ENCODE measurements around the gene GRM2.

GRM2 gene

DNA sequence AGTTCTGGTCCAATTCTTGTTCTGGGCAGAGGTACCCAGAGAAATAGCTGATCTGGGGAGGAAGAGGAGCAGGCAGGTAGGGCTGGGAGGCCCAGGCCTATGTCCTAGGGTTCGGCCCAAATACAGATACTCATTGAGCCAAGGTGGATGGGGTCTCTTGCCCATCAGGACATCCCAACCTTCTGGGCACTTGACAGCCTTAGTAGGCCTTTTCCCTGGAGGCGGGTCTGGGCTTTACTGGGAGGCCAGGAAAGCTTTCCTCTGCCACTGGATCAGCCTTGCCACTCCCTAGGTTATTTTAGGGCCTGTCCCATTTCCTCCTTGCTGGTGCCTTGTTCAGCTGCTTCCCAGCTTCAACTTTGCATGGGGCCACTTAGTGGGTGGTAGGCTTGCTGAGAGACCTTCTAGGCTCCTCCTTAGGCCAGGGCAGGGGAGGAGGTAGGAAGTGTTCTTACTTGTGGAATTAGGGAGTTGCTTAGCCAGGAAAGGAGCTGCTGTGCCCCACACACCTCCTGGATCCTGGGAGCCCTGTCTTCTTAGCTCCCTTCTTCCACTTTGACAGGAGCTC is 26.1 kb upstream of the GRM2 start:
- DNase-seq = no peak

DNA sequence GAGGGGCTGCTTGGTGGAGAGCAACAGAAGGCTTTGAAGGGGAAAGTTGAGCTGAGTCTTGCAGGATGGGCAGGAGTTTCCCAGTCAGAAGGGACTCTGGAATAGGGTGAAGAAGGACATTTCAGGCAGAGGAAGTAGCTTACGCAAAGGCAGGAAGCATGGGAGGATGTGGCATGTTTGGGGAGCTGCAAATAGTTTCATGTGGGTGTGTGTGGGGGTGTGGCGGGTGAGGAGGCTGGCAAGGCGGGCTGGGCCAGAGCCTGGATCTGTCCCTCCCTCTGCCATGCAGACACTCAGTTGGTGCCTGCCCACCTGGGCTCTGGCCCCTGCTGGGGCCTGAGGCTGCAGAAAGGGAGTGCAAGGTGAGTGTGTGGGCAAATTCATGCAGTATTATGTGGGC is 25.4 kb upstream of the GRM2 start:
- no peak for DNase-seq

DNA sequence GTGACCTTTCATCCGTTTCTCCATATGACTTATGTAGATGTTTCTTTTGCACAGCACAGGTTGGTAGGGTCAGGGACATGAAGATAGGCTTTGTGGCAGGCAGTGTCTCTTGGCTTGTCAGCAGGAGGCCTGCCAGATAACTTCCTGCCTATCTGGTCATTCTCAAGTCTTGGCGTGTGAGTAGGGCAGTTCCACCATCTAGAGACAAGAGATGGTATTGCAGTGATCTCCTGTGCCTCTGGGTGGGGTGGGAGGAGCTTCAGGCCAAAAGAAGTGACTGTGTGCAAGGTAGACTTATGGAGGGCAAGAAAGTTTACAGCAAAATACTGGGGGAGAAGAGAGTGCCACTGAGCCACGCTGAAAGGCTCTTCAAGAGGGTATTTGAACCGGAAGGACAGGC is 24.8 kb upstream of the GRM2 start:
- DNase-seq = peak; percentile 10

DNA sequence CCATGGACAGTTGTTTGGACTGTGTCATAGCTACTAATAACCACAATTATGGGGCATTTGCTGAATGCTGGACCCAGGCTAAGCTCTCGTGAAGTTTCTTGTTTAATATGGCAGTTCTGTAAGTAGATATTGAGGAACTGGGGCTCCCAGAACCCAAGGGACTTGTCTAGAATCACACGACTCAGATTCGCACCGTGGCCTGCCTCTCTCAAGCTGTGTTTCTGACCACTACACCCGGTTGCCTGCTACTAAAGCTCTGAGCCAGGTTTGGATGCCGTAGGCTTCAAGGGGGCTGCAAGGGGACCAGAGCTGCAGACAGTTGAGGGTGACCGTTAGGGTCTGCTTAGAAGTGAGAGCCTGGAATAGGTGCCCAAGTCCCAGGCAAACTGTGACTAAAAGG is 24.3 kb upstream of the GRM2 start:
- no peak for DNase-seq

DNA sequence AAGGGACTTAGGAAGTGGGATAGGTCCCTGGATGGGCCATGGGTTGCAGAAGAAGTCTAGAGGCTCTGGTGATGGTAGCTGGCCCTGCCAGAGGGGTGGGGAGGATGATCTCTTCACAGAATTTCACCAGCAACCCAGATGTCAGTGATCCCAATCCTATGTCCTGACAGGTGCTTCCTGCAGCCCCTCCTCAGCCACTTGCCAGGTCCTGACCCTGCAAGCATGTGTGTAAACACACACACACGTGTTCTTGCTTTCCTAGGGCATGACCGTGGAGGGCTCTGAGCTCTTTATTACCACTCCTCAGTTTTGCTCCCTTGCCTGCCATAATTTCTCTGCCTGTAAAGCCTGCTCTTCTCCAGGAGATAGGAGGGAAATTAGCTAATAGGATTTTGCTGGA is 23.3 kb upstream of the GRM2 start:
- DNase-seq = no peak

GRCh38 chr3:51684971-51685751 is 21.7 kb upstream of the GRM2 start:
- no peak for DNase-seq

- no peak for DNase-seq
Observed at GRCh38 chr3:51686056-51686455, 20.8 kb upstream of the GRM2 start.

- no peak for DNase-seq
Observed at GRCh38 chr3:51686512-51687215, 20.2 kb upstream of the GRM2 start.

DNA sequence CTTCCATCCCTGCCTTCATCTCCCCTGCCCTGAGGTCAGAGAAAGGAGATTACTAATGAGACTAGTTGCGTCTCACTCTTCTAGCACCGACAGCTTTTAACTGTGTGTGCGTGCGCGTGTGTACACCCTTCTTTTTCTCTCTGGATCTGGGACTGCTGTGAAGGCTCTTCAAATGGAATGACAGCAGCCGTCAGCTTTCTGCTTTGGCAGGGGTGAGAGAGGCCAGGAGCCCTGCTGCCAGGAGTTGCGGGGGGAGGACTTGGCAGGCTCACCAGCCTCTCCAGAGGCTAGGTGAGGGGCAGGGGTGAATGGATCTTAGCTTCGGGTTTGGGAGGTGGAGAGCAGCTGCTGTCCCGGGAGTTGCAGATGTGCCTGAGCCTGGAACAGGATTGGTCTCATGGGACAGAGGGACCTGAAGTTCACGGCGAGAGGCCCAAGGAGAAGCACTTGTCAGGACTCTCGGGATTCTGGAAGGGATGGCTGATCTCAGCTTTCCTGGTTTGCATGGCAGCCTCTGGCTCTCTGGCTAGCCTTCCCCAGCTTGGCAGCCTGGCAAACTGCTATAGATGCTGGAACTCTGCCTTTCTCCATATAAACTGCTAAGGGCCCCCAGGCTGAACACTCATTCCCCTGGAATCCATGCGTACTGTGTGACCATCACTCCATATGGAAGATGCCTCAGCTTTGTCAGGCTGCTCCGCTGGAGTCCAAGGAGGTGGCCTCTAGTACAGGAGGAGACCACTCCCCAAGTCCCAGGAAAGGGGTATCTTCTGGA is 19.2 kb upstream of the GRM2 start:
- DNase-seq = no peak

GRCh38 chr3:51688206-51688600 is 18.7 kb upstream of the GRM2 start:
- DNase-seq = no peak

DNA sequence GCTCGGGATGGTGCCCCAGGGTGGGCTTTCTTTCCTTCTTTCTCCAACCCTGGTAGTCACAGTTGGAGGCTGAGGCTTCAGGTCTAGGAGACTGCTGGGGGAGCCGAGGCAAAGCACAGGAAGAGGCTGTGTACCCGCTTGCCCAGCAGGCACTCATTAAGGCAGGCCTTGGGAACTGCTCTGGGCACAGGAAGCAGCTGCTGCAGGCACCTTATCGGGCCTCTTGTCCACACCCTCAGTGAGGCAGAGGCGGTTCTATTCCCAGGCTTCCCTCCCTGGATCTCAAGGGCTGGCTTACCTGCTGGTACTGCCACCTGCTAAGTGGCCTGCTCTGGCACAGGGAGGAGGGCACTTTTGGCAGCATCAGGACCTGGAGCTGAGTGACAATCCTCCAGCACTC is 15.8 kb upstream of the GRM2 start:
- peak; percentile 44 for DNase-seq

DNA sequence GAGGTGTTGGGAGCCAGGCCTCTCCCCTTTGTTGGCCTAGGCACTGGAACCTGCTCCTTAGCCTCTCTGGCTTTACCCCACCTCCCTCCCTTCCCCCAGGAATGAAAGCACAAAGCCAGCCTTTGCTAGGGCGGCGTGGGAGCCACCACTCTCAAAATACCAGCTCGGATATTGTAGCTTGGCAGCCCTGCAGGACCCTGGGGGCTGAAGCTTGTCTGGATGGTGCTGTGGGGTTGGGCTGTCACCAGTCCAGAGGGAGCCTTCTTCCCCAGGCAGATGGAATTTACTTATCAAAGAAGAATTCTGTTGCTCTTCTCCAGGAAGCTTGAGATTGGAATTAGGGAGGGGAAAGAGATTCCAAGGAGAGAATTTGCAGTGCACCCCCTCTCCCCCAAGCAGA is 14.9 kb upstream of the GRM2 start:
- no peak for DNase-seq

DNA sequence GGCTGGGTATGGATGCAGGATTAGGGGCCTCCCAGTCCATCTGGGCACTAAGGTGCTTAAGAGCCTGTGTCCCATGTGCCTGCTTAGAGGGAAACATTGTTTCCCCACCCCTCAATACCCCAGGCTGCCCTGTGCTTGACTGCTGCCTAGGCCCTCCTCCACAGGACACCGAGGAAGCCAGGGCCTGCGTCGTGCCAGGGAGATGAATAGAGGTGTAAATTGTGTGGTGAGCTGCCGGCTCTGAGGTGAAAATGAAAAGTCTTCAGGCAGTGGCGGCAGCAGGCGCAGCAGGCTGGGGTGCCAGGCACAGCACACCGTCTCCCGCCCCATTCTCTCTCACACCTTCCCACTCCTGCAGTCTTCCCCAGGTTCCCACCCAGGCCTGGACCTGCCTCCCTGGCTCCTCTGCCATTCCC is 13.9 kb upstream of the GRM2 start:
- no peak for DNase-seq

GRCh38 chr3:51696954-51697353 is 9.9 kb upstream of the GRM2 start:
- no peak for DNase-seq

- DNase-seq = no peak
Observed at GRCh38 chr3:51698209-51698608, 8.7 kb upstream of the GRM2 start.

- DNase-seq = no peak
Observed at GRCh38 chr3:51700403-51700802, 6.5 kb upstream of the GRM2 start.

- no peak for DNase-seq
Observed at GRCh38 chr3:51702156-51702555, 4.7 kb upstream of the GRM2 start.

GRCh38 chr3:51703068-51703760 is 3.7 kb upstream of the GRM2 start:
- no peak for DNase-seq

DNA sequence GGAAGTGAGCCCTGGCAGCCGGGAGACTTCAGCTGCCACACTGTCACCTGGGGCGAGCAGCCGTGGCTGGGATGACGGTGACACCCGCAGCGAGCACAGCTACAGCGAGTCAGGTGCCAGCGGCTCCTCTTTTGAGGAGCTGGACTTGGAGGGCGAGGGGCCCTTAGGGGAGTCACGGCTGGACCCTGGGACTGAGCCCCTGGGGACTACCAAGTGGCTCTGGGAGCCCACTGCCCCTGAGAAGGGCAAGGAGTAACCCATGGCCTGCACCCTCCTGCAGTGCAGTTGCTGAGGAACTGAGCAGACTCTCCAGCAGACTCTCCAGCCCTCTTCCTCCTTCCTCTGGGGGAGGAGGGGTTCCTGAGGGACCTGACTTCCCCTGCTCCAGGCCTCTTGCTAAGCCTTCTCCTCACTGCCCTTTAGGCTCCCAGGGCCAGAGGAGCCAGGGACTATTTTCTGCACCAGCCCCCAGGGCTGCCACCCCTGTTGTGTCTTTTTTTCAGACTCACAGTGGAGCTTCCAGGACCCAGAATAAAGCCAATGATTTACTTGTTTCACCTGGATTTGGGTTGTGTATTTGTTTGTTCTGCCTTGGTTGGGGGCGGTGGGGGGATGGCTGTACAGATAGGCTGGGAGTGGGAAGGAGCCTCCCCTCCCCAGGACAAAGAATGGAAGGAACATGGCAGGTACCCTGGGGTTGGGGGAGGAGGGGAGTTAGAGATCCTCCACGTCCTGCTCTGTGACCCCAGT is 2.9 kb upstream of the GRM2 start:
- DNase-seq = no peak

- DNase-seq = no peak
Observed at GRCh38 chr3:51704511-51704950, 2.3 kb upstream of the GRM2 start.

DNA sequence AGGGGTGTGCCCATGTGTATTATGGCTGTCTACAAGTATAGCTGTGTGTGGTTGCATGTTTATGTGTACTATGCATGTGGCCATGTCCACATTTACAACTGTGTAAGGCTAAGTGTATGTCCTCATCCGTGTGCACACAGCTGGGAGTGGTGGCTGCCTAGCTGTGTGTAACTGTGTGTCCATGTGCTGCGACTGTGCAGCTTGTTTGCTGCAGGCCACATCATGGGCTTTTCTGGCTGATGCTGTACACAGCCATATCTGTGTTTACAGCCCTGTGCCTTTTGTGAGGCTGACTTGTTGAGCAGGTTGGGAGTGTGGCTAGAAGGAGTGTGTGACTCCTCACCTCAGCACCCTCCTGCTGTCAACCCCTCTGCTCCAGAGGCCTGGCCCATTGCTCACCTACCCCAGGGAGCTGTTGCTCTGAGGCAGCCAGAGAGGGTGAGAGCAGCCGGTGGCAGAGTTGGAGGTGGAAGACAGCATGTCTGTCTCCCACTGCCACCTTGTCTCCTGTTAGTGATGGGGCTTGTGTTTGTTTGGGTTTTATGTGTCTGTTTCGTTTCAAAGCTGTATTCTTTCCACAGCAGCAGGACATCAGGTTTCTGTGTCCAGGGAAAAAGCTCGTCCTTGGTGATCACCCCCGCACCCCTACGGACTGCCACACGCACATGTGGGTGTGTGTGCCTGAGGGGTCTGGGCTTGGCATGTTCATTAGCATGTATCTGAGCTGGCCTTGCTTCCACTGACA is 1.4 kb upstream of the GRM2 start:
- no peak for DNase-seq
